GM19438 (cell line): Measurements from ENCODE around the gene LMAN2.

Source experiments
- ATAC-seq: cut with Tn5 transposase; IDR thresholded peaks from one replicate; pipeline ENCODE4 v1.9.1; 2021; ENCODE audit warnings: low read depth; ENCODE audit not compliant: unreplicated experiment

The LMAN2 gene

DNA sequence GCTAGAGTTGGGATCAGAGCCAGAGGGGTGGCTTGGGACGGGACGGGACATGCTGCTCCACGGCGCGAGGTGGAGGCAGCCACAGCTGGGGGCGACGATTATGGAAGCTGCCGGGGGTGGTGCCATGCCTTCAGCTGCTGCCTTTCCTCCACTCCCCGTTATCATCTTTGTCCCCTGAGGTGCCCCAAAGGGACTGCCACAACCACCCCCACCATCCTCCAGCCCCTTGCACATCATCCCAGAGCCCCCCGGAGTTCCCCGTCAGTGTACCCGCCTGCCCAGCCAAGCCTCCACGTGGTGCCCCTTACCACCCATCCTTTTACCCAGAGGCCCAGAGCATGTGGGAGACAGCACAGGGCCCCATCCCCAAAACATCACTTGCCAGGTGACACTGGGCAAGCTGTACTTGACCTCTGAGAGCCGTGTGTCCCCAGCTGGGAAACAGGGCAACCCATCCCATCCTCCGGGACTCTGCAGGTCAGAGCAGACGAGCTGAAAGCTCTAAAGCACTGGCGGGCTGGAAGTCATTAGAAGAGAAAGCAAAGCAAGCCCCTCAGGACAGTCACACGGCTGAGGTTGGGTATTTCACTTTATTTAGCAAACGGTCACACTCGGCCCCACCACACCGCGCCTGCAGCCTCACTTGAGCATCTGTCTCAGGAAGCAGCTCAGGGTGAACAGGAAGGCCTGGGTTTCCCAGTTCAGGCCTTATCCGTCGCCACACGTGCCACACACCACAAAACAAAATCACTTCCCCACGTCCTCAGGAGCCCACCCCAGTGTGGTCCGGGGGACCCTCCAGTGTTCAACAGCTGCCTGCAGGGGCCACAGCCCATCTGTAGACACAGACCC lies 20.3 kb downstream of the LMAN2 start:
- no peak for ATAC-seq

DNA sequence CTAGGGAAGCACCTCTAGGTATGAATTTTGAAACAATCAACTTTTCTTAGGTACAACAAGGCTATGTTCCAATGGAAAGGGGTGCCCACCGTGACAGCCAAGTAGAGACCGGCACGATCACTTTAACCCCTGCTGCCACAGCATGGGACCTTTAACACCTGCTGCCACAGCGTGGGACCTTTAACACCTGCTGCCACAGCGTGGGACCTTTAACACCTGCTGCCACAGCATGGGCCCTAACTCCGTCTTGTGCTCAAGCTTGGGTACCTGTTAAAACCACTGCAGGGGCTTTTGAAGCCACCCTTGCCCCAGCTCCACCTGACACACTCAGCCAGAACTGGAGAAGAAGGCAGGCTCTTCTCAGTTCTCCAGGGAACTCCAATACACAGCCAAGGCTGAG lies 21.6 kb downstream of the LMAN2 start:
- ATAC-seq, result no peak

DNA sequence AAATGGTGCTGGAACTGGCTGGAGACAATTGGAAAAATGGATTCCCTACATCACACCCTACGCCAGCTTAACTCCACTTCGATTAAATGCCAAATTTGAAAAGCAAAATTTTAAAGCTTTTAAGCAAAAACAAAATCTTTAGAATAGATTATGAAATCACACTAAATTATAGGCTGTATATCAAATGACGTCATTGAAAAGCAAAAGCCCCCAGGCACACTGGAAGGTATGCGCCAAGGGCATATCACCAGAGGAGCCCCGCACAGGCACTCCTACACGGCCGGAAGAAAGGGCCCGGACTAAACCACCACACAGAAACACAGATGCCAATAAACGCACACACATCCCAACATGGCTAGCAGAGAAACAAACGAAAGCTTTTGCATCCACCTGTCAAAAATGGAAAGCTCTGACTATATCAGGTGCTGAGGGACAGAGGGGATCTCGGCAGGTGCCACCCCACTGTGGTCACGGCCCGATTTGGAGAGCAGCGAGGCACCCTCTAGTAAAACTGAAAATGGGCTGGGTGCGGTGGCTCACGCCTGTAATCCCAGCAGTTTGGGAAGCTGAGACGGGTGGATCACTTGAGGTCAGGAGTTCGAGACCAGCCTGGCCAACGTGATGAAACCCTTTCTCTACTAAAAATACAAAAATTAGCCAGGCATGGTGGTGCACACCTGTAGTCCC lies 22.8 kb downstream of the LMAN2 start:
- no peak for ATAC-seq

DNA sequence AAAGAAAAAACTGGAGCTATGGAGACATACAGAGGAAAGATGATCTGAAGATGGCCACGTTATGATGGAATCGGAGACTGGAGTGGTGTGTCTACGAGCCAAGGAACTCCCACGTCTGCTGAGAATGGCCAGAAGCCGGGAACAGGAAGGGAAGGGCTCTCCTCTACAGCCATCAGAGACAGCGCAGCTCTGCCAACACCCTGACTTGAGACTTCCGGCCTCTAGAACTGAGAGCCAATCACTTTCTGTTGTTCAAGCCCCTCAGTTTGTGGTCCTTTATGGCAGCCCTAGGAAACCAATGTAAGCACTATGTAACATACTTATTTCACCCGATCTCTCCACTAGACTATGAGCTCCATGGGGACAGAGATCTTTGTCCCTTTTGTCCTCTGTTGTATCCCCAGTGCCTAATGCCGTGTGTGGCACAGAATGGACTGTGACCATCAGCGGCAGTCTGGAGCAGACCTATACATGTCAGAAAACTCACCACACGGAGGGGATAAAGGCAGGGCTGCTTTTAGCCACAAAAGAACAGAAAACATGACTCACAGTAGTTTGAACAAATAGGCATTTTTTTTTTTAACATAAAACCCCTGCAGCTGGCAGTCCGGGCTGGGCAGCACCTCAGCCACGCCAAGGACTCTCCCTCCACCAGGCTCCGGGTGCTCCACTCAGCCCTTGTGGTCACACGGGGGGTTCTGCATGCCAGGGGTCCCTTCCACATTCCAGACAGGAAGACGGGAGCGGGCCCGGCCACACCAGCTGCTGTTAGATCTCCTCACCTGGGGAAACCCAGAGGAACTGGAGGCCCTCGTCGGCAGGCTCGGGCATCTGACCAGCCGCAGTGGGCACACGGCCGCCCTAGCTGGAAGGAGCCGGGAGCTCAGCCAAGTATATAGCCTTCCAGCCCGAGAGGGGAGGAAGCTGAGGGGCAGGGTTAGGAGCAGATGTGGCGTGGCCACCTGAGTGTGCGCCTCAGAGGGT lies 23.6 kb downstream of the LMAN2 start:
- ATAC-seq, result no peak

DNA sequence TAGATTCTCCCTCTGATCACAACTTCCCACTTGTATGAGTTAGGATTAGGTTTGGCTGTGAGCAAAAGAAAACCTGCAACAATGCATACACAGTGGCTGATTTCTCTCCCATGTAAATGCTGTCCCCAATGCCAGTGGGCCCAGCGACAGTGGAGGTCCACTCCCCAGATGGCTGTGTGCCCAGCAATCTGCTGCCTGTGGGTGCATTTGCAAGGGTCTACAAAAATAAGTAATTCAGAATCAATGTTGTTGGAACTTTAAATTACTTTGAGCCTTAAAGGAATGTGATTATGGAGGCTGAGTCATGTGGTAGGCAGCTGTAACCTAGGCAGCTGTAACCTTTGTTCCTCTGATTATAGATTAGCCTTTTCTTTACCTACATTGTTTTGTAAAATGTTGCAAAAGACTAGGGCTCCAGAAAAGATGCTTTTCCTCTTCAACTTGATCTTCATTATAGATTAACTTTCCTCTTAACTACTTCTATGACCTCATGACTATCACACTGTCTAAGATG lies 25.5 kb downstream of the LMAN2 start:
- ATAC-seq, result no peak

DNA sequence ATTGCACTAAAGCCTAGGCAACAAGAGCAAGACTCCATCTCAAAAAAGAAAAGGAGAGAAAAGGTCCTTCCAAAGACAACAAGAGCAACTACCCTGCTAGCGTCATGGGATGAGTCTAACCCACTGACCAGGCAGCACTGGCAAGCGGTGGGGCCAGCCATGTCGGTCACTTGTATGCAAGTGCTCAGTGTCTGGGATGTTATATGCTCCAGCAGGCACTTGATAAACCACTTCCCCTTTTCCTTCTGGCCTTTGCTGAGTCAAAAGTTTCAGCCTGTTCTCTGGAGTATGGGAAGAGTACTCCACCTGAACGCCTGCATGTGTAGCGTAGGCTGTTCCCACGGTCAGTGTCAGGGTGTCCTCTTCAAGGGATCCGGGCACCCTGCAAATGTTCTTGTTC lies 30.6 kb downstream of the LMAN2 start:
- ATAC-seq, result no peak

DNA sequence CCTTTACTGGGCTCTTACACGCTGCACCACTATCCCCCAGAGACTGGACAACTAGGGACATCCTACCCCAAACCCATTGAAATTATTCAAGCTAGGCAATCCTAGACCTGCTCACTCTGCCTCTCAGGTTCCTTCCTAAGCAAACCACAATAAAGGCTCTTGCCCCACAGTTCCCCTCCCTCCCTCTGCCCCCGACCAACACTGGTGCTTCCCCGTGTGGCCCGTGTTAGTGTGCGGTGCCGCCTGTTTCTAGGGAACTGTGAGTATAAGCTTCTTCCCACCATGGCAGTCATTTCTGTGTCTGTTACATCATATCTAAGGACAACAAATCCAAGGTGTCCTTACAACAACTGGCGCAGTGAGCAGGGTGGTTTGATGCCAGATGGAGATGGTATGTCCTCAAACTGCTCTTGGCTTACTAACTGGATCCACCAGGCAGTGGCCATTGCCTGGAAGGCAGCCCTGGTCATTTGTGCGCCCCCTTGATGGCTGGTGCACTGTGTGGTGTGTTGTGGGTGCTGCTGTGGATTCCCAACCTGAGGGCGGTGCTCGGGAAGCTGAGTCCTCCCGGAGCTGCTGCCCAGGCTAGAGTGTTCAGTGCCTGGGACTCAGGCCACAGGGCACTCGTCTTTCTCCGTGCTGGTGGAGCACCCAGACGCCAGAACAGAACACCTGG lies 31.4 kb downstream of the LMAN2 start:
- no peak for ATAC-seq

DNA sequence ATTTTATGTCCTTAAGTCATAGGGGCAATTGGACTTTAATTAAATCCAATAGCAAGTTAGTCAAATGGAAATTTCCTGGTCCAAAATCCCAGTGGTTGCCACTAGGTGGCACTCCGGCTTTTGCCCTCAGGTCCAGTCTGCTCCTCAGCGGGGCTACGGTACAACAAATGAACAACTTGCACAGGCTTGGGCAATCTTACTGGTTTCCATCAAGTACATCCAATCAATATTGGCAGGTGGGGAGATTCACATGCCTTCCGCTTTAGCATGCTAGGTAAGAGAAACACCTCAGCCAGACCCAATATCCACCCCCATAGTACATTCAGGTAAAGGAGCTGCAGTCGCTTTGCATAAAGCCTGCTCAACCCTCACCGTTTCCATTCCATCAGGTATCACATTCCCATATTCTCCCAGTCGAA lies 33.5 kb downstream of the LMAN2 start:
- no peak for ATAC-seq

DNA sequence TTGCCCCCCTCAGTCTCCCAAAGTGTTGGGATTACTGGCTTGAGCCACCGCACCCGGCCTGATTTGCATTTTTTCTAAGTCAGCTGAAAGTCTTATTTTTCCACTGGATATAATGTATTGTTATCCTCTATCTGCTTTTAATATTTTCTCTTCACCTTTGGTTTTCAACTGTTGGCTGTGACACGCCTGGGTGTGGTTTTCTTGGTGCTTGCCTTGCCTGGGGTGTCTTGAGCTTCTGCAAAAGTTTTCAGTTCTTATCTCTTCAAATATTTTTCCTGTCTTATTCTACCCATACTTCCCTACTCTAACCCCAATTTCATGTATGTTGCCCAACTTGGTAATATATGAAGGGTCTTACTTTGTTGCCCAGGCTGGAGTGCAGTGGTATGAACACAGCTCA lies 35.5 kb downstream of the LMAN2 start:
- ATAC-seq, result no peak

DNA sequence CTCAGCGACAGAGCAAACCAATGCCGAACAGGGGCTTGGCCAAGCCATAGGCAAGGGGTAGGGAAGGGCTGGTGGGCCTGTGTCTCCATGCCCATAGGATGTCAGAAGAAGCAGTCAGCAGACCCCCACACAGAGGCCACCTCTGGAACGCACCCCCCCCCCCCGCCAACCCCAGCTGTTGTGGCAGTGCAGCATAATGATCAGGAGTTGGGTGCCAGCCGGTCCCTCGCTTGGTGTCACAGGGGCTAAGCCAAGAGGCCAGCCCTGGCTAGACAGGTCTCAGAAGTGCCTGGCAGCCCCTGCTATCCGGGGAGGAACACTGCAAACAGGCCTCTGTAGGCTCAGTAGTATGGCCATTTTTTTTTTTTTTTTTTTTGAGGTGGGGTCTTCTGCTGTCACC lies 36.1 kb downstream of the LMAN2 start:
- no peak for ATAC-seq

DNA sequence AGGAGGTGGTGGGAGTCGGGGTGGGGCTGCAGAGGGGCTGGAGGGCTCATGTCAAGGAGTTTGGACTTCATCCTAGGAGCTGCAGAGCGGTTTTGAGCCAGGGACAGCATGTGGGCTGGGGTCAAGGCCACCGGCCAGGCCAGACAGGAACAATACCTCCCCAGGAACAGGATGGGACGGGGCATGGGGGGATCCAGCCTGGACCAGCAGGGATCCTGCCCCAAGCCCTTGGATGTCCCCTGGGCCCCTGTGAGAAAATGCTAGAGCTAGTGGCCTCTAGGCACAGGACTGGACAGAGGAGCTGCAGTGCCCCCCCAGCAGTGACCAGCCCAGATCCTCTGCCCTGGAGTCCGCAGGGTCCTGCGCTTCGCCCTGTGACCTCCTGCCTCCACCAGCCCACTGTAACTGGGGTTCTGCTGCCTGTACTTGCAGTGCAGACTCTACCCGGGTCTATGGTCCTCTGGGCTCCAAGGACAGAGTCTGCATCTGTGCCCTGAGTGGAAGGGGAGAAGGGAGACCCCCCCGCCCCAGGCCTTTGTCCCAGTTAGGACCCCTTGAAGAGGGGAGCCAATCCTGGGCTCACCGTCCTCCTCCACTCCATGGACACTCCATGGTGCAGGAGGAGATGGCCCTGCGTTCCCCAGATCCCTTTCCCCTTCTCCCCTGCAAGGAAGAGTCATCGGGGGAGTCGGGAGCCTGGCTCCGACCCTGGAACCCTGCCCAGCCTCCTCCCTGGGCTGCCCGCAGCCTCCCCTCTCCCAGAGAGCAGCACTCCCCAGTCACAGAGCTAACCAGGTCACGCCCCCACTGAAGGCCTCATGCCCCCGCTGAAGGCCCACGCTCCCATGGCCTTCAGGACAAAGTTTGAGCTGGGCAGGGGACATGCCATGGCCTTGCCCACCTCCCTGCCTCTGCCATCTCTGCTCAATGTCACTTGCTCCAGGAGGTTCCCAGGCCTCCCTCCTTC lies 36.8 kb downstream of the LMAN2 start:
- no peak for ATAC-seq

DNA sequence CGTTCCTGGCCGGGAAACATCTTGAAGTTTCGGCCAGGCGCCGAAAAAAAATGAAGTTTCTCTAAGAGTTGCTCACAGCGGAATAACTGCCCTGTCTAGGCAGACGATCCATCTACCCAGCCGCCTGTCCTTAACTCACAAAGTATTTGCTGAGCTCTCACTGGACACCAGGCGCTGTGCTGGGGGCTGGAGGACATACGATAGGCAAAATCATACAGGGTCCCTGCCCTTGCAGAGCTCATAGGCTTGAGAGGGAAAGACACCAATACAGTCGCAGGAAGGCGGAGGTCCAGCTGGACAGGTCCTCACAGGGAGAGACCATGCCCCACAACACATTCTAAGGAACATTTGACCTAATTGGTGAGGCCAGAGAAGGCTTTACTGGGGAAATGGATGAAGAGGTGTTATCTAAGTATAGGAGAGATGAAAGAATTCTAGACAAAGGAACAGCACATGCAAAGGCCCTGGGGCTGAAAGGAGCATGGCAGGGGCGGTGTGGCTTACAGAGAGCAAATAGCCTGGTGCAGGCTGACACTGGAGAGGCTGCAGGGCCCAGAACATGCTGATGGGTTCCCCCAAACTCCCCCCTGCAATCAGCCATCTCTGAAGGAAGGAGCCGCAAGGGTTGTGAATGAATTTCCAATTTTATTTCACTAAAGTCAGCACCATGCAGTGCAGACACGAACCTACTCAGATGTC lies 37.8 kb downstream of the LMAN2 start:
- ATAC-seq, result no peak

DNA sequence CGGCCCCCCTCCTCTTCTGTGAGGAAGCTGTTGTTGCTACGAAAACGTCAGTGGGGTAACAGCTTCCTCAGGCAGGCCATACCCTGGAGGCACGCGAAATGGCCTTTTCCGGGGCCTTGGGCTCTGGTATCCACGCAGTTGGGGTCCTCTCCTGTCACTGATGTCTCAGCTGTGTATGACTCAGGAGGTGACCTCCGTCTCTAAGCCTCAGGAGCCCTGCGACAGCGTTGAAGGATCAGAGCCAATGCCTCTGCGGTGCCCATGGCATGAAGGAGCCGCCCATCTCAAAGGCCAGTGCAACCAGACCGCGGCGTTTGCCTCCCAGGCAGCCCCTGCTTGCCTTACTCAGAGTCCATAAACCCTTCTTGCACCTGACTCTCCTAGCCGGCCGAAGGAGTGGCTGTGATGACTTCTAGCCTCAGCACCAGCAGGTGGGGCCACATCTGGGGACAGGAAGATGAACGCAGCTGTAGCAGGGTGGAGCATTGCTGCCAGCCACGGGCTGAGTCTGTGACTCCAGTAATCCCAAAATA lies 38.8 kb downstream of the LMAN2 start:
- ATAC-seq, result peak; percentile 25

DNA sequence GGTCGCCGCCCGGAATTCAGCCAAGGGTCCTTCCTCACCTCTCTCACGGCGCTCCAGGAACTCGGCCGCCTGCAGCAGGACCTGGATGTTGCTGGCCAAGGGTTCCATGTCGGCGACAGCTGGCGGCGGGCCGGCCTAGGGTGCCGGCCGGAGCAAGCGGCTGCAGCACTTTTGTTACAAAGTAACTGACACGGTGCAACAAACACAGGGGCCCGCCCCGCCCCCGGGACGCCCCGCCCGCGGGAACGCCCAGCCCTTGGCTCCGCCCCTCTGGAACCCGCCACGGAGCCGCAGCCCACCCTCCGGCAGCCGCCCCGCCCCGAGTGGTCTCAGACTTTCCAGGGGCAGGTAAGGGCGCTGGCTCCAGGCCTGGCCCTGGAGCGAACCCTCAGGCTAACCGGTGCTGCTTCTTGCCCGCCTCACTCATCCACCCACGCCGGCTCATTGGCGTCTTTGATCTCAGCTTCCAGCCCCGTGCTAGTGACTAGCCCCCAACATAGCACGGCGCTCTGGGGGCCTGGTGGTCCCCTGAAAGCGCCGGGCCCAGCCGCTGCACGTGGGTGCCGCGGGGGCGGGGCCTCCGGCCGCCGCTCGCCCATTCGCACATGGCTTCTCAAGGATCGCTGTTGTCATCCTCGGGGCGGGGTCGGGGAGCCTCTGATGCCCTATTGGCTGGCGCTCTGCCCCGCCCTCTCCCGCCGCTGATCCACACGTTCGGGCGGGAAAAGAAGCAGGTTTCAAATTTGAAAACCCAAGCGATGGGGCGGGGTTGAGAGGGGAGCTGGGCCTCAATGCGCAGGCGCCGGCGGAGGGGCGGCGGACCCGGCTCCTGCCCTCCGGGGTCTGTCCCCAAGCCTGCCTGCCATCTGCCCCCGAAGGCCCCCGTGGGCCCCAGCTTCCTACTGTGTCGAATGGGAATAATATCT lies 39.5 kb downstream of the LMAN2 start, which contains the start of gene MXD3:
Gene MXD3 (minus strand): TSS at position 176 of the 926 bp plus-strand sequence. CDS start 68 bp downstream, at position 108.
- peak; percentile 66 for ATAC-seq

DNA sequence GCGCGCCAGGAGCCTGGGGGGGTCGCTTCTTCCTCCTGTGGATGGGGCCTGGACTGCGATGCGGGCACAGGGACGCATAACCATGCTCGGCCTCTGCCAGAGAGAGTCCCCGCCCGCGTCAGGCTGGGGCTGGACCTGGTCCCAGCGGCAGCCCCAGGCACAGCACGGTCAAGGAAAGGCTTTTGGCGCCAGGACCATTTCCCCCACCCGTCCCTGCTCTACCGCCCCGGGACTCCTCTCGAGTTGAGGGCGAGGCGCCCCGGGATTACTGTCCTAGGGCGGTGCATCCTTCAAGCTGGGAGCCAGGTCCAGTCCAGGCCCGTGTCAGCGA lies 40.1 kb downstream of the LMAN2 start:
- peak; percentile 2 for ATAC-seq

DNA sequence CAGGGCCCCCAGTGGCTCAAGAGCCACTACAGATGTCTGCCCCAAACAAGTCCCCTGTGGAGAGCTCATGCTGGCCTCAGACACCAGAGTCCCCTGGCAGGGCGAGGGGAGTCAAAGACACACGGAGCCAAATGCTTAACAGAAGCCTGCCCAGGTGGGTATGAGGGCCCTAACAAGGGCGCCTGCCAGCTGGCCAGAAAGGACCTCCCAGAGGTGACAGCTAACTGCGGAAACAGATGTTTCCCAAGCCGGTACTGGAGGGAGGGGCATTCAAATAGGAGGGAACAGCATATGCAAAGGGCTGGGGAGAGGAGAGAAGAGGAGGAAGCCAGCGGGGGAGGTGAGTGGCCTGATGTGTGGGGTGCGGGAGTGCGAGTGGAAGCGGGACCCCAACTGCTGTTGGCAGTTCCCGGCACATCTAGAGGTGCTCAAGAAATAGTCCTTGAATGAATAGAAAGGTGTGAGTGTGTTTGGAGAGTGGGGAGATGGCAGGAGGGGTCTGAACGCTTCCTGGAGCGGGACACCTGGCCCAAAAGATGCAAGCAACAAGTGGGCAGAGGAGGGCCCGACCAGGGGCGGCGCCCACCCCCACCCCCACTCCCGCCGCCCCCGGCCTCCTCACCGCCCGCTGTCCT lies 40.6 kb downstream of the LMAN2 start:
- peak; percentile 35 for ATAC-seq

DNA sequence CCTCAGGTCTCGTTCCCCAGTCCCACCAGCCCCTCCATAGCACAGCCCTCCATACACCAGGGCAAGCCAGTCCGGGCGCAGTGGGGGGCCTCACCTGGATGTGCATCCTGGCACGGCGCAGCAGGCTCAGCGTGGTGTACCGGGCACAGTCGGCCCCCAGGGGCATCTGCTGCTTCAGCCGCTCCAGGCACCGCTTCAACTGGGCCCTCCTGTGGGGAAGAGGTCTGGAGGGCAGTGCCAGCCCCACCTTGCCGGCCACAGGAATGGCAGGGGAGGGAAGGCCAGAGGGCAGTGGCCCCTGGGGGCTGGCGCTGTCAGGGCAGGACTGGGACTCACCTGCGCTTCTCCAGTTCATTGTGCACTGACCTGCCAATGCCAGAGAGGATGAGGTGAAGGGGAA lies 41.1 kb downstream of the LMAN2 start:
- ATAC-seq, result no peak
